HG02588 (cell line): Measurements from ENCODE around the gene DCAF10.
"Not testable (repeated sequence)": the region's sequence is repeated elsewhere in the genome, so short reads cannot be mapped to it uniquely, and the experiment has no call there.

Experiments used
- ATAC-seq: cut with Tn5 transposase; IDR thresholded peaks from one replicate; pipeline ENCODE4 v1.9.1; 2021; ENCODE audit warnings: mild to moderate bottlenecking, moderate library complexity; ENCODE audit not compliant: unreplicated experiment

The DCAF10 gene

GRCh38 chr9:37906312-37907239 lies 106.0 kb downstream of the DCAF10 start:
- ATAC-seq = no peak

- ATAC-seq = no peak
Observed at GRCh38 chr9:37908283-37908682, 107.7 kb downstream of the DCAF10 start.

- no peak for ATAC-seq
Observed at GRCh38 chr9:37908698-37909186, 108.1 kb downstream of the DCAF10 start.

GRCh38 chr9:37909326-37909725 lies 108.7 kb downstream of the DCAF10 start:
- ATAC-seq = no peak

GRCh38 chr9:37909836-37910235 lies 109.2 kb downstream of the DCAF10 start:
- ATAC-seq = not testable (repeated sequence)

GRCh38 chr9:37910271-37910670 lies 109.7 kb downstream of the DCAF10 start:
- no peak for ATAC-seq

GRCh38 chr9:37911271-37911681 lies 110.7 kb downstream of the DCAF10 start:
- no peak for ATAC-seq

- peak; percentile 65 for ATAC-seq
Observed at GRCh38 chr9:37913480-37914153, 113.0 kb downstream of the DCAF10 start.

GRCh38 chr9:37914154-37914551 lies 113.6 kb downstream of the DCAF10 start:
- ATAC-seq = no peak

GRCh38 chr9:37914701-37915358 lies 114.2 kb downstream of the DCAF10 start:
- ATAC-seq = no peak

GRCh38 chr9:37915911-37916470 lies 115.4 kb downstream of the DCAF10 start:
- ATAC-seq = no peak

GRCh38 chr9:37916471-37917312 lies 116.1 kb downstream of the DCAF10 start:
- no peak for ATAC-seq
